Embryonic facial prominence (tissue), 1 donor: Measurements from ENCODE around the gene ANKS1B.

Source experiments
- DNase-seq: peaks from one replicate; pipeline ENCODE4 v3.0.0-alpha.2; 2016; ENCODE audit errors: extremely low spot score

Gene ANKS1B

DNA sequence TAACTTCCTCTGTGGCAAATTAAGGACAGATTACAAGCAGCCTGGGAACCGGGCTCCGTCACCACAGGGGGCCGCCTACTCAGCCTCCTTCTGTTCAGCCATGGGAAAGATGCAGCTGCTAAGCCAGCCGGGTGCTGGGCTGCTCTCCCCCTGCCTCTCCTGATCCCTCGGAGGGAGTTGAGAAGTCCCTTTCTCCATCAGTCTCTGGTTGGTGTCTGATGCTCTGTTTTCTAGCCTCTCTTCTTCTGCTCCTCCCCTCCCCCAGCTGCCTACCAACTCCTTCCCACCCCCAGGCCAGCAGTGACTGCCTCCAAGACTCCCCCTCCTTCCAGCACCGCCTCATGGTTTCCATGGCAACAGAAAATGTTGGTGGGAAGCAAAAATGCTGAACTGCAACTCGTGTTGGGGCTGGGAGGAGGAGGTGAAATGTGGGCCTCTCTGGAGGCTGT lies 853.0 kb downstream of the ANKS1B start:
- DNase-seq: no peak

DNA sequence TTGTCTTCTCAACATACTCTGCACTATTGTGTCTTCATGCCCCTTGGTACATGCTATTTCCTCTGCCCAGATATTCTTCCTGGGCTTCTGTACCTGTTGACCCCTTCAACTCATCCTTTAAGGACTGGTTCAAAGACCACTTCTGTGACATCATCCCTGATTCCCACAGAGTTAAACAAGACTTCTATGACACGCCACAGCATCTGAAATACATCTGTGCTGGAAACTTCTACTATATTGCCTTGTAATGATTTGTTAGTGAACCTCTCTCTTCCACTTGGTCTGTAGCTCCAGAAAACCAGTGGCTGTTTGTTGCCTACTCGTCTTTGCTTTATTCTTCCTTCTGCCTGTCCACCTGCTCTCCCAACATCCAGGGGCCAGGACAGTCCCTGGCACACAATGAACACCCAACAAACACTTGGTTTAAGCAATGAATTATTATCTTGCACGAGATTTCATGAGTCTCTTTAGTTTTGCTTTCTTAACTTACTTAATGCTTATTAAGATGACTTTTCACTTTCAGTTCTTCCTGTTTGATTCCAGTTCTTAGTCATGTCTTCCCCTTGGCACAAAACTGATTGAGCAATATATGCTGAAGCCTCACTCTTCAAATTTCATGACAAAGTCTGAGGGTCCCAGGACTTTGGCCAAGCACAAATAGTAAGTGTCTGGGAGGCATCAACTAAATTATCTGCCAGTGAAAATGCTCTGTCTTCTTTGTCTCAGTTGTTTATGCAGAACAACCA lies 853.8 kb downstream of the ANKS1B start:
- no peak for DNase-seq

DNA sequence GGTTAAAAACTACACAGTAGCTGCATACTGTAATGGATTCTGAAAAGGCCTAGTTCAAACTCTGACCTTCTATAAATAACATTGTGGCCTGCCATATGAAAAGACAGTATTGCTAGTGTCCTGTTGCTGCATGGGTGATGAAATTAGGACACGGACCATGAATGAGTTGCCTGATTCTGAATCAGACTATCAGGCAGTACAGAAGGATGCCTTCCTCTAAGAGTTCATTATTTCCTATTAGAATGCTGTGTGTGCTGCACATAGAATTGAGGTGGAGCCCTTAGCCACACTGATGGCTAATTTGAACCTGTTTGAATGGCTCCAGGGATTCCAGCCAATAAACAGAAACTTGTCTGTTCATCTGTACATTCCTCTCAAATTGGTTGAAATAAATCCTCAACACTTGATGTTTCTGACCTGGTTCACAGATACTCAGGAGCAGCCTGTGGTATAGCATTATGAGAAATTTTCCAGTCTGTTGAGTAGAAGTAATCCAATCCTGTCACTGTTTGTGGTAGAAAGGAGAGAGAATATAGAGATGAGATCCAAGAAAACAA lies 856.4 kb downstream of the ANKS1B start:
- DNase-seq: no peak

DNA sequence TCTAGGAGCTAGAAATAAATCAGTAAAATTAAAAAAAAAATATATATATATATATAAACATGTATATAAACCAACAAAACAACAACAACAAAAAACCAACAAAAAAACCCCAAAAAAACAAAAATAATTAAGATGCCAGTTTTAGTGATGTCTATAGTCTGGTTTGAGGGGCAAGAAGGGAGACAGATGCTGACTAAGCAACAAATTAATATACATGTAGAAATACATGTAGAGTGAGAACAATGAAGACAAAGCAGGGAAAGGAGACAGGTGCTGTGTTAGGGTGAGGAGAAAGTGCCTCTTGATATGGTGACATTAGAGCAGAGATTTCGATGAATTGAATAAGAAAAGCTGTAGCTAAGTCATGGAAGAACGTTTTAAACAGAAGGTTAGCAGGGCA lies 861.8 kb downstream of the ANKS1B start:
- no peak for DNase-seq

DNA sequence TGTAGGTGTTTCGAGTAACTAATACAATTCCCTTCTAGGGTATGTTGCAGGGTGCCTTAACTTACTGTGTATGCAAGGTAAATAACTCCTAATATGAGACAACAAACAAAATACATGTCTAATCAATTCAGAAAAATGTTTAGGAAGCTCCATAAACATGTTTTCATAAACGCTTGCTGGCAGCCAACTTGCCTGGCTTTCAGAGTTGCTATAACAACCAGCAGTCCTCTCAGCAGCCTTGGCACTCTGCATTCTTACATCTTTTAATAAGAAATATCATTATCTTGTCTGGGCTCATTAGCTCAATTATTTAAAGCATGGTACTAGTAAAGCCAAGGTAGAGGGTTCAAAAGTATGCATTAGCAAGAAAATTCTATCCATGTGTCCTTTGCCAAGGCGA lies 862.2 kb downstream of the ANKS1B start:
- no peak for DNase-seq

DNA sequence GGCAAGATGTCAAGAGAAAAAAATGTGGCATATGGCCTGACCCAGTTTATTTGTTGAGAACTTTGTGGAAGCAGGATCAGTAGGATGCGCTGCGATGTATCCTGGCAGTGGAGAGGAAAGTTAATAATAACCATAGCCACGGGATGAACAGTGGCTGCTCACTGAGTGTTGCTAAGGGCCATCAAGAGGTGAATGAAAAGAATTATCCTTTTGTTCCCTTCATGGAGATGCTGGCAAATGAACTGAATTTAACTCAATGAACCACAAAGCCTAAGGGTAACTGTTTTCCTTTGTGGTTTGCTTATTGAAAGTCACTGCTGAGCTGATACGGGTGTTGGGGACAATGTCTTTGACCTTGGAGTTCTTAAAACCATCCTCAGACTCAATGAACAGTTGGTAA lies 863.2 kb downstream of the ANKS1B start:
- no peak for DNase-seq

DNA sequence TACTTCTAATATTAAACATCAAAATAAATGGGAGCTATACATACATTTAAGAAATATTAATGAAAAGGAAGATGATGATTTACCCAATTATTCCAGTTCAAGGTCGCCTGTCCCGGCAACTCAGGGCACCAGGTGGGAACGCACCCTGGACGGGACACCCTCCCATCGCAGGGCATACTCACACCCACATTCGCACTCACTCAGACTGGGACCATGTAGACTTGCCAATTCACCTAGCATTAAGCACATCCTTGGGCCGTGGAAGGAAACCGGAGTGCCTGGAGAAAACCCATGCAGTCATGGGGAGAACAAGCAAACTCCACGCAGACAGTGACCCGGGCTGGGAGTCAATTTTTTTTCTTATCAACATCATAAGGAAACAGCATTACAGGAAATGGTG lies 864.8 kb downstream of the ANKS1B start:
- no peak for DNase-seq

DNA sequence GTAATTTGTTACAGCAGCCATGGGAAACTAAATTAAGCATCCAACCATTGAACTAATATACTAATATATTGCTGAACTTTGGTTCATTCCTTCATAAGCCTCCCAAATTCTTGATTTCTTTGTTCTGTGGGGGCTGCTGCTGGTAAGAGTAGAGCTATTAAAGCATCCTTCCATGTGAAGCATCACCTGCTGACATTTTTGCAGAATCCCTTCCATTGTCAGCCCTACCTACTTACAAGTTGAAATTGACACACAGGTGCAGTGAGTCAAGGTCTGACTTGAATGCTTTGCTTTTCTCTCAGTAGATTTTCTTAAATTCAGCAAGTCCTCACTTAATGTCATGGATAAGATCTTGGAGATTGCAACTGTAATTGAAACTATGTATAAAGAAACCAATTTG lies 865.3 kb downstream of the ANKS1B start:
- DNase-seq: no peak

DNA sequence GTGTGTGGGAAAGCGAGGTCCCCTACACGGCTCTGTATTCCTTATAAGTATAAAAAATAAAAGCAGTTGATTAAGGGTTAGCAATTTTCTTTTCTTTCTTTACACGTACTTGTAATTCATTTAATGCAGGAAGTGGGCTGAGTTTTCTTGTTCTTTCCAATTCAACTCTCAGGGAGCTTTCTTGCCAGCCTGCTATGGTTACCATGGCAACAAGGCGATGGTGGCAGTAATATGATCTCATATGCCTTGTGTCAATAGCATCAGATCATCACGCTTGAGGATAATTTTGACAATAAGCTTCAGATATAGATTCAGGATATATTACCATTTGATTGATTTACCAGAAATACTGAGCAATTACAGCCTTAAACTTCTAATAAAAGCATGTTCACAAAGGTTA lies 873.1 kb downstream of the ANKS1B start:
- no peak for DNase-seq

DNA sequence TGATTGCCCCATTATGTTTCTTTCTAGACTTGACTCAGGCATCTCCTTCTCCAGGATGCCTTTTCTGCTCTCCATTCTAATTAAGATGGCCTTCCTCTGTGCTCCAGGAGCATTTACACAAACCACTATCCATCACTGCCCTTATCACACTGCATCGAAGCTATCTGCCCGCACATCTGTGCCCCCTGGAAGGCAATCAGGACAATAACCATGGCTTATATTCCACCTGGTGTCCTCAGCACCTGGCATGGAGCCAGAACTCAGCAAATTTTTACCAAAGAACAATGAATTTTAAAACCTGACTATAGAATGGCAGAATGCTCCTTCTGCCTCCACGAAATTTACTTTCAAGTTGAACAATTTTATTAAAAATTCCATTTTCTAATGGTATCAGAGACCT lies 873.9 kb downstream of the ANKS1B start:
- DNase-seq: no peak

DNA sequence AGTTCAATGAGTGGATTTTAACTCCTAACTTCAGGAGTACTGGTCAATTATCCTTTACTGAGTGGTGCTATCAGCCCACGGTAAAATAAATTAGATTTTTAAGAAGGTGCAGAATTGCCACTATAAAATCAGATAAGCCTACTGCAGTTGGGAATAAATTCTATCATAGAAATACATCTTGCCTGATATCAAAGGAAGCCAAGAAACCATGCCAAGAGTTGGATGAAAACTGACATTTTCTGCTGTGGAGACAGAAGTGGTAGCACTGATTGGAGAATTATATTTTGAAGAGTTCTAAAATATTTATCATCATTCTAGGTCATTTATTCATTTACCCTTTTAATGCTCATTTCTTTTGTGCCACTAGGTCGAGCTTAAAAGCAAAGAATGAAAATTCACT lies 874.5 kb downstream of the ANKS1B start:
- no peak for DNase-seq

DNA sequence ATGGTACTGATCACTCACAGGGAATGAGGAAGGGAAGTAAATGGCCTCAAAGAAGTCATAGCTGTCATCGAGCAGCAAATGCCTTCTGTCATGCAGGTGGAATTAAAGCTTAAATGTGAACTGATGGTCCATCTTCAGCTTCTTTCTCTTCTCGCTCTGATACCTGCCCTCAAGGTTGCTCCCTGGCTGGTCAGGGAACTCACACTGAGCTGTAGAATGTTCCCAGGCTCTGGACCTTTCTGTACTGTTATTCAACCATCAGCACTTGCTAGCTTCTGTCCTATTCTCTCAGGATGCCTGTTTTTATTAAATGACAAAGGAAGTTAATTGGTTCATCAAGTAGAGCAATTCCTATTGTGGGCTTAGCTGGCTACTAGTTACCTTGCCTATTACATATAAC lies 875.8 kb downstream of the ANKS1B start:
- DNase-seq: no peak

DNA sequence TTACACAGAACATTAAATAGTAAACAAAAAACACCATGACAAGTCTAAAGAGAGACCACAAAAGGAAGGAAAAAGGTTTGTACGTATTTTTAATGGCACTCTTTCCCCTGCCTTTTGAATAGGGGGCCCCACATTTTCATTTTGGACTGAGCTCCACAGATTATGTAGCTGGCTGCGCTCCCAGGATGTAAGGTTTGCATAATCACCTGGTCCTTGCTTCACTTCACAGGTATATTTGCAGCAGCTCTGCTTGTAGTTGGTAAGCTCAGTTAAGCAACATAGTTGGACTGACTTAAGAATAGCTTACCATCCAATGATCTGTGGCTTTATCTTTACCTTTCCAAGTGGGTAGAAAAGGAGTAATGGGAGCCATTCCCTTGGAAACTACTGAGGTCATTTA lies 885.0 kb downstream of the ANKS1B start:
- no peak for DNase-seq

DNA sequence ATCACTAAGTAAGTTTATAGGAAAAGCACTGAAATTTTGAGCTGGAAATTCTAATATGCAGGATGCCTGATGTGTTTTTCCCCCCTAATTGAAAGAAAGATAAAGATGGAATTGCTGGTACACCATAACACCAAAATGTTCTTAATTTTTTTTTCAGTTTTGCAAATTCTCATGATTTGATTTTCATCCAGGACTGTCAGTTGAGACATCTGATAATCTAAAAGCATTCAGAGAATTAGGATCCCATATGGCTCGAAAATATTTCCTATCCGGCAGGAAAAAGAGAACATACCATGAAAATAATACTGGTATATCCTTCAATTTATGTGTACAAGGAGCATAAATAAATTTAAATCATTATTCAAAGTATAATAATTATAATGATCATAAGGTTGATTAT lies 887.6 kb downstream of the ANKS1B start:
- DNase-seq: no peak

DNA sequence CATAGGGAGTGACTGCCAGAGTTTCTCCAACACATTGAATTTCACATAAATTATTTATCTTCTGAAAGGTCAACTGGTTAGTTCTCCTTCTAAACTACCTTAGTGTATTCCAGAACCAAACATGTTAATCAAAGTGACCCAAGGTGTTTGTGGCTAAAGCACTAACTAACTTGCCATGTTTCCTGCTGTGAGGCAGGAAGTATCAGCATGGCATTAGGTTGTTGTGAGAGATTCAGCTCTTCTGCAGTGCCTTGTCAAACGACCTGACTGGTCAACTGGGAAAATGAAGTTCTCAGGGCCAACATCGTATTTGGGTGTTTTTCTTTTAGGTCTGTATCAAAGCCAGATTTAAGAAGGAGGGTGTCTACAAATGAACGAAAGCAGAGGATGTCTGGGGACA lies 891.6 kb downstream of the ANKS1B start:
- no peak for DNase-seq

DNA sequence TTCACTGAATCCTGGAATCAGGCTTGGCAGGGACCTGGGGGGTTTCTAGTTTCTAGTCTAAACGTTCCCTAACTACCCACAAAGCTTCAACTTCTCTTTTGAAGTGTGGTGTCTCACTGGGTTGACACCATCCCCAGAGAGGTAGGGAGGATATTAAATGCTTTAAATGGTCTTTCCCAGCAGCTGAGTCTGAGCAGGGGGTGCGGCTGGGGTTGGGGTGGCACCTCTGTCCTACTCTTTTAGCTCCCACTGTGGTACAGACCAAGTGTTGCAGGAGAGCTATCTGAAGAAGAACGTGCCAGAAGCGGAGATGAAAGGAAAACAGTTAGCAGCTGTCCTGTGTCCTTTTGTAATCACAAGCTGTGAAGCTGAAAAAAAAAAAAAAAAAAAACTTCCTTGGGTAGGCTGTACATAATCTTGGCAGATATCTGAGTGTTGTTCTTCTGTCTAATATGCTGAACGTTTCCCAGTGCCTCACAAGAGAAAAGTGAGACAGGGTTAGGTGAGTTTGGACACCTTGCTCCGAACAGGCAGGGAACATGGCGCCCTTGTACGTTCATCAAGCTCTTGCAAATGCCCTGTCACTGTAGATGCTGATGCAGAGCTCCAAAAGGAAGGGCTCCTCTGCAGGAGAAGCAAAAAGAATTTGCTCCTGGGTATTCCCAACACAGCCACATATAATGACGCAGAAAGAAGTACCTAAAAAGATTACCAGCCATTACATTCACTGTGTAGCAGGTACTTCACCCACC lies 892.5 kb downstream of the ANKS1B start:
- no peak for DNase-seq

DNA sequence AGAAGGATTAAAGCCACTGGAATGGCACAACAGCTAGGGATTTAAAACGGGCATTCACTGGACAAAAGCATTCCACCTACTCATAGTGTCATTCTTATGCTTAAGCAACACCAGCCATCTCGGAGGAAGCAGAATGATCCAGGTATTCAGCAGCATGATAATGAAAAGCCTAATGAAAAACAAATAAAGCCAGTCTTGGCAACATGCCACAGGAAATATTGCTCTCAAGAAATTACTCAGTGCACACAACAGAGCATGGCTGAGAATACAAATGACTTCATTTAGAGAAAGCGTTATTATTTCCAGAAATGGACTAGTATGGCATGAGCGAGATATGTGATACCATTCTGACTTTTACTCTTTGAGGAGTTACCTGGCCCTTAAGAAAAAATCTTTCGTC lies 897.5 kb downstream of the ANKS1B start:
- DNase-seq: no peak

DNA sequence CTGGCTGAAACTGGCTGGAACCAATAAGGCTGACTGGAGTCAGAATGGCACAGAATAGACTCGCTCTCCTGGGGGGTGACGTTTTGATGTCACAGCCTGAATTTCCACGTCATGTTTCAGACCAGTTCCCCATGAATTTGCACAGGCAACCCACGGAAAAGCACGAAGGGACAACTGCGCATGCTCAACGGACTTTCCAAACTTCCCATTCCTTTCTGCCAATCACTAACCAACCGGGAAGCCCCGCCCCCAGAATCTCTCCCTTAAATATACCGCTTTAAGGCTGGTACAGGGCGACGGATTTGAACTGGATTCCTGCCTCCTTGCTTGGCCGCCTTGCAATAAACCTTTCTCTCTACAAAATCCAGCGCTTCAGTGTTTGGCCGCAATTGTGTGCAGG lies 904.9 kb downstream of the ANKS1B start:
- DNase-seq: no peak

DNA sequence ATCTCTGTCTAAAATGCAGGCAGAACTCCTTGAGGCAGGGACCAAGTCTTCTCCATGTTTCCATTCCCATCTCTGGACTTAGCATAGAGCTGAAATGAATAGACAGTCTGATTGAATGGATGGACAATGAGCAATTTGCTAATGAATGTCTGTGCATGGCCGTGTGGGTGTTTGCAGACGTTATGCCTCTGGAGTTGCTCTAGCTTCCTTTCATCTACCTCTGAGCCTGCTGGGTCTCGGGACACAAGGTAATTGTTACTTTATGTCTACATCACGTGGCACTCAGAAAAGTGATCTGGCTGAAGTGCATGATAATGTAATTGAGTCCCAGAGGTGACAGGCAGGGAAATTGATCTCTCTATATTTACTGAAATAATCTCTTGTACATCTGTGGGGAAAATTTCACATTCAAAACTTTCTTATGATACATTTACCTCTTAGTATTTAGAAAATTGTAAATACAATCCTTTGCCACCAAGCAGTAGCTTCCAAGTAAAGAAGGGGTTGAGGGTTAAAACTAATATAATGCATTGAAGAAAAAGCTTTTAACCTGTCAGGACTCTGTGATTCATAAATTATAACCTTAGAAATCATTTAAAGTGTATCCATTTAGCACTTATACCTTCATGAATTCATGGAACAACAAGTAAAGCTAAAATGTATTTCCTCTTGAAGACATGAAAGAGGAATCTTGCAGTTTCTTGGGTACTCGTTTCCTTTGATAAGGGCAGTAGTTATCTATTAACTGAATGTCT lies 915.6 kb downstream of the ANKS1B start:
- DNase-seq: no peak

DNA sequence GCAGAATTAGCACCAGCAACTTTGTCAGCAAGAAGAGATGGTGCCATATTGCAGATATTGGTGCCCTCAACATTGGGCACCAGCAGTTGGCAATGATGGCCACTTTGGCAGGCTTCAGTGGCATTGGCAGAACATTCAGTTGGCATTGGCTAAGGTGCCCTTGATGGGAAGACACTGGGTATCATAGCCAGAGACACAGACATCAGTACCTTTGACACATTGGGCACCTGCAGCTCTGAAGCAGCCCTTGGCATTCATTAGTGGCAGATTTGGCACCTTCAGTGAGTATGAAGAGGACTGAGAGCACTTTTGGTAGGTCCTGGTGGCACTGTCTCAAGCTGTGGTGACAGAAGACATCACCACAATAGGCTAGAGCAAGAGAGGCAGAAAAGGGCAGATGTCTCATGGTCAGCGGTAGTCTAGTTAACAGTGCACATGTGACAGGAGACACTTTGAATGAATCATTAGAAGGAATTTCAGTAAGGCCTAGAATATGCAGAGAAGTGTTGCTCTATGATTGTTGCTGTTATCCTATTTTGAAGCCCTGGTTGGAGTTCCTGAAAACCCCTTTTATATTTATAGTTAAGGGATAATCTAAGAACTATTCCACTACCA lies 917.5 kb downstream of the ANKS1B start:
- no peak for DNase-seq

DNA sequence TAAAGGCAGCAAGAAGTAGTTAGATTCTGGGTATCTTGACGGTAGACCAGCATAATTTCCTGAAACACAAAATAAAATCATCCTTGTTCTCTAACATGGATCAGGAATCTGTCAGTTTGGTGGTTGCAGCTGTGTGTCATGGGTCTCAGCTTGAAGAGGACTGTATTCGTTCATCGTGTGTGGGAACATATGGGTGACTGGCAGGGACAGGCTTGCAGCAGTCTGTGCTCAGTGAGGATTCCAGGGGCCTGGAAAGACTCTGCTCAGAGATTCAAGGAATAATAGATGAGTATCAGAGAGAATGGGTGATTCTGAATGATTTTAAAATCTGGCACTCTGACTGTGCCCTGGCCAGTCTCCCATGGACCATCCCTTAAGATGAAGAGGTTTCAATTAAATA lies 918.0 kb downstream of the ANKS1B start:
- DNase-seq: no peak

DNA sequence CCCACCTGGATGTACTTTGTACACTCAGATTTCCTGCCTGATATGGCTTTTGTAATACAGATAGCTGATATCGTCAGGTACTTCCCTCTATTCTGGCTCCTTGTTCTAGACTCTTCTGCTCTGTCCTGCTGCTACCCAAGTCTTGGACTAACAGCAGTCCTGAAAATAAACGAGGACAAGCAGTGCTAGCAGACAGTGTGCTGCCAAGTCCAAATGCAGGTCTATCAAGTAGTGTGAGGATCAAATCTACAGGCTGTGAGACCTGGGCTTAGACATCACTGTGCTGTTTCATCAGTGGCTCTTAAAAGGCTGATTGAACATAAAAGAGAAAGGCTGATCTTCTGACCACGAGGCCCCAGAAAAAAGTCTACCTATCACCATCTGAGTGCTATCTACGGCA lies 921.6 kb downstream of the ANKS1B start:
- no peak for DNase-seq
